ENCODE data around the gene ERP44. TPM values are rescaled to one million over a fixed set of nuclear protein-coding genes. Genes with fewer than 3 reads are reported as not detected.

The ERP44 gene
- total and polyA plus RNA-seq, 12 donors: 12.9 to 43.7 (median 21.3) TPM

GRCh38 chr9:99948482-99948881 is 150.3 kb downstream of the ERP44 start:
- intact Hi-C loops (cut with DNase I): no loop called here
- 96 to 98% (median 97%) methylated on average over 2 of the region's 2 CpGs for WGBS, 4 donors
- H3K36me3 ChIP-seq (replicated peaks in 1 of 2): peaks cover 0 to 5% of the 10 kb centered on the region in 2 donors
- H3K4me1 ChIP-seq (replicated peaks in 1 of 2): peaks cover 0 to 11% of the 10 kb centered on the region in 2 donors
- no peak overlapping the region for H3K27ac ChIP-seq
- H3K9me3 ChIP-seq (replicated peaks in 1 of 3): no peaks in the 10 kb centered on the region
- TF ChIP-seq CTCF (IDR thresholded peaks at IDR 0.05): no peak
- no peak overlapping the region for H3K4me3 ChIP-seq
- H3K27me3 ChIP-seq: no peaks in the 10 kb centered on the region
- no peak for DNase-seq

GRCh38 chr9:99947395-99947794 is 151.4 kb downstream of the ERP44 start:
- WGBS, 4 donors: 80 to 91% (median 88%) methylated on average over 3 of the region's 3 CpGs
- DNase-seq: no peak
- Histone ChIP-seq H3K36me3 (replicated peaks in 1 of 2) (peaks cover 0 to 5% of the 10 kb centered on the region in 2 donors), H3K4me1 (replicated peaks in 1 of 2) (peaks cover 0 to 11% of the 10 kb centered on the region in 2 donors), H3K27ac (no peak overlapping the region), H3K9me3 (replicated peaks in 1 of 3) (no peaks in the 10 kb centered on the region), H3K27me3 (no peaks in the 10 kb centered on the region), H3K4me3 (no peak overlapping the region)
- no peak for TF ChIP-seq CTCF (IDR thresholded peaks at IDR 0.05)
- TF ChIP-seq POLR2A (IDR thresholded peaks at IDR 0.05): no peak
- intact Hi-C loops (cut with DNase I): no loop called here

GRCh38 chr9:99936947-99937587 is 161.7 kb downstream of the ERP44 start:
- Histone ChIP-seq H3K27me3 (no peaks in the 10 kb centered on the region), H3K27ac (no peak overlapping the region), H3K36me3 (replicated peaks in 1 of 2) (no peaks in the 10 kb centered on the region), H3K4me1 (replicated peaks in 1 of 2) (peaks cover 6 to 10% of the 10 kb centered on the region in 2 donors), H3K4me3 (no peak overlapping the region), H3K9me3 (replicated peaks in 1 of 3) (peaks cover 0 to 11% (median 3%) of the 10 kb centered on the region in 3 donors)
- intact Hi-C loops (cut with DNase I): no loop called here
- DNase-seq: no peak
- WGBS, 4 donors: 97 to 99% (median 98%) methylated on average over 4 of the region's 4 CpGs
- TF ChIP-seq POLR2A (IDR thresholded peaks at IDR 0.05): no peak
- TF ChIP-seq CTCF (IDR thresholded peaks at IDR 0.05): no peak

GRCh38 chr9:99931155-99931840 is 167.5 kb downstream of the ERP44 start:
- DNase-seq: no peak
- no peak overlapping the region for H3K27ac ChIP-seq
- intact Hi-C loops (cut with DNase I): no loop called here
- TF ChIP-seq CTCF (IDR thresholded peaks at IDR 0.05) (no peak), POLR2A (IDR thresholded peaks at IDR 0.05) (no peak)
- H3K4me1 ChIP-seq (replicated peaks in 1 of 2): no peaks in the 10 kb centered on the region
- H3K9me3 ChIP-seq (replicated peaks in 1 of 3): peaks cover 0 to 1% (median under 1%) of the 10 kb centered on the region in 3 donors
- 96 to 98% (median 97%) methylated on average over 6 of the region's 6 CpGs for WGBS, 4 donors
- H3K27me3 ChIP-seq: no peaks in the 10 kb centered on the region
- no peak overlapping the region for H3K4me3 ChIP-seq
- no peaks in the 10 kb centered on the region for H3K36me3 ChIP-seq (replicated peaks in 1 of 2)
